CD4-positive, alpha-beta T cell treated with Interleukin-15 for 4 hours (primary cell): ENCODE measurements around the gene RPL3.
A peak's percentile ranks its signal among the peaks of the same experiment; 100 is the strongest.
"Not testable (repeated sequence)": the region's sequence is repeated elsewhere in the genome, so short reads cannot be mapped to it uniquely, and the experiment has no call there.

ENCODE experiments used
- DNase-seq: peaks from one replicate; pipeline ENCODE4 v3.0.0-alpha.2; 2020; ENCODE audit warnings: low spot score

Gene RPL3

DNA sequence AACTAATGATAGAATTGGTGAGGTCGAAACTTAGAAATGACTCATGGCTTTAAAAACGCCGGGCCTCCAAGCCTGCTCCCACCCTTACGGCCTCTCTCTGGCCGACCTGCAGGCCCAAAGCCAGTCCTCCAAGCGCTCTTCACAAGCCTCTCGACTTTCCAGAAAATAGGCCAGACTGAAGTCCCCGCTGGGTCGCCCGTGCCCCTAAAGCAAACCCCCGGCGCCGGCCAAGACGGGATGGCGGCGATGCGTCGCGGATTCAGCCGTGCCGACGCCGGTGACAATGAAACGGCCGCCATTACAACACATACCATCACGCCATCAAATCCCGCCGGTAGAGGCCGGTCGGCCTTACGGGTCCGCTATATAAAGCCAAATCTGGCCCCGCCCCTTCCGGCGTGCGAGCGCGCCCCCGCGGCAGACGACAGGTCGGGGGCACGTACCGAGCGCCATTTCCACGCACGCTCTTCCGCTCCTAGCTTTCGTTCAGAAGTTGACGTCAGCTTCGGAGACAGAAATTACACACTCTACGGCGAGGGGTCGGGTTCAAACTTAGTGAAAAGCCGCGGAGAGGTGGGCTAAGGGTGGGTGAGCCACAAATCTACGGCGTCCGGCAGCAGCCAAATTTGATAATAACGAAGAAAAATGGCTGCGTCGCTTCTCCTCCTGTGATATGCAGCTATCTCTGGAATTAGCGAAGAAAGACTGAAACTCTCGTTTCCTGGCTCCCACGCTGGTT lies at the start of gene RPL3:
TSS of gene RPL3 (minus strand) at position 340 of the 739 bp plus-strand sequence. CDS start at position 314, 26 bp downstream.
- DNase-seq, result peak; percentile 98

DNA sequence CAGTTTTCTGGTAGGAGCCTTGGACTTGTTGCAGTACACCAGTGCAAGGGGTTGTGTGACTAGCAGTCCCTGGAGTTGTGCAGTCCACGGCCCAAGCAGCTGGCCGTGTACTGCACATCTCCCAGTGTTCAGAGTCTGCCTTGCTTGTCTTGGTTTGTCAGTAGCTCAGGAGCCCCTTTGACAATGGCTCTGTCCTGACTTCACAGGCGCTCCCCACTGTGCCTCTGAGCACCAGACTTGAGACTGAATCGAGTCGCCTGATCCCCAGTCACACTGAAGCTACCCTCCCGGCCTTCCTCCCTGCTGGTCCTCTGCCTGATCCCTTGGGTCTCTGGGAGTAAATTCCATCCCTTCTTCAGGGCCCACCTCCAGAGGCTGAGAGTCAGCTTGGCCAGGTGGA lies 49.8 kb upstream of the RPL3 start:
- DNase-seq, result no peak

DNA sequence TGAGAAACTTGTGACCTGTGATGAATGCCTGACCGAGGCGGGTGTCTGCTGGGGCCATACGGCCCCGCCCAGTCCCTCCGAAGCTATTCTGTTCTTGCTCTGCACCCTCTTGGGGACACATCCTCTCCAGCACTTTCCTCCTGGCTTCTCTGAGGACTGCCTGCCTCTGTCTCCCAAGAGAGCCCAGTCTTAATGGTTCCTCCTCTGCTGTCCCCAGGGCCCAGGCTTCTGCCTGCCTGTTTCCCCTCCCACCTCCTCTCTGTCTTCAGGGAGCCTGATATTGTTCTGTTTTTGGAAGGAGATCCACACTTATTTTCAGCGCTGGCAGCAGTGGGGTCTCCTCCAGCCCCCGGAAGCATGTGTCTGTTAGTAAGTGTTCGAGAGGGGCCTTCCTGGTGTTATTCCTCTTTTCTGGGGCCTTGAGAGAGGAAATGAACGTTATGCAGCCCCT lies 49.1 kb upstream of the RPL3 start:
- DNase-seq, result no peak

DNA sequence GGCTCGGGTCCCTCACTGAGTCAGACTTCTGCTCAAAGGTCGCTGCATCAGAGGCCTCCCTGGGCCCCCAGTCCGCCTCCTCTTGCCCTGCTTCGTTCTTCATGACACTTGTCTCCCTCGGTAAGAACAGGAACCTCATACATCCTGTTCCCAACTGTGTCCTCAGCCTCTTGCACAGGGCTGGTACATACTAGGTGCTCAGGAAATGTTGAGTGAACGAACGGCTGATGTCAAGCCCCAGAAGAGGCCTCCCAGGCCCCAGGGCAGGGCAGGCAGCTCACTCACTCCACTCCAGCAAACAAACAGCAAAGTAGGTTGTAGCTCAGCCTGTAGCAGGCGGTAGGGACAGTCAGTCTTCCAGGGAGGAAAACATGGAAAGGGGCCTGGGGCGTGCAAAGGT lies 47.6 kb upstream of the RPL3 start:
- no peak for DNase-seq

DNA sequence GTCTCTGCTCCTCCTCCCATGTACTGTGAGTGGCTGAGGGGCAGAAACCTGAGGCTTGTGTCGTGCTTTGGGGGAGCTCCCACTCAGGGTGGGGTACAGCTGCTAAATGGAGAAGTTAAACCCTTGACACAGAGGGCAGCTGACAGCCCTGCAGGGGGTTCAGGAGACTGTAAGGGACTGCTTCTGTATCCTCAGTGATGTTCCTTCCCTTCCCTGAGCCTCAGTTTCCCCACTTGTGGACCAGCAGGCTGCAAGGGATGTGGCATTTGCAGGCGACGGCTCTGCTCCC lies 46.0 kb upstream of the RPL3 start:
- DNase-seq, result no peak

DNA sequence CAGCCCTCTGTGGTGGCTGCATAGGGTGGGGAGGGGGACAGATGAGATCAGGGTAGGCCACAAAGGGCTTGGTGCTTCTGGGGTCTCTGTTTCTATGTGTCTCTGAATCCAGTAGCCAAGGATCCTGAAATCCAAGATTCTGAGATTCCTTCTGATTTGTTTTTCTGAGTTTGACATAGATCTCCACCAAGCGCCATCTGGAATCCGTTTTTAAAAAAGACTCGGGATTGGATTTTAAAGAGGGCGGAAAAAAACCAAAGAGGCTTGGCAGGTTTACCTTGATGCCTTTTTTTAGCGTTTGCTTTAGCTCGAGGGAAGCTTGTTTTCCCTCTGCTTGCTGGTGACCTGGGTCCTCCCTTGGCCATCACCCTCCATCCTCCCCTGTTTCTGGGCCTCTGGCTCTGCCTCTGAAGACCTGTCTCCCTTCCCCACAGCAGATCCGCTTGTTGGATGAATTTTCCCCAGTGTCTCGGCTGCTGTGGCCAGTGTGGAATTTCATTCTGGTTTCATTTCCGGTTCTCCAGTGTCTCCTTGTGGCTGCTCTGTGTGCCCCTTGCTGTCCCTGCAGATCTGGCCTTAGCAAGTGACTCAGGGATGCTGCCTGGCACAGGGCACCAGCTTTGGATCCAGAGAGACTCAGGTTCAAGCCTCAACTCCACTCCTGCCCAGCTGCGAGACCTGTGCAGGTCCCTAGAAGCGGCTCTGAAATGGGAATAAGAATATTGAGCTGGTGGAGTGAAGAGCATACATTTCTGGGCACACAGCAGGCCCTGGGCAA lies 45.5 kb upstream of the RPL3 start:
- no peak for DNase-seq

DNA sequence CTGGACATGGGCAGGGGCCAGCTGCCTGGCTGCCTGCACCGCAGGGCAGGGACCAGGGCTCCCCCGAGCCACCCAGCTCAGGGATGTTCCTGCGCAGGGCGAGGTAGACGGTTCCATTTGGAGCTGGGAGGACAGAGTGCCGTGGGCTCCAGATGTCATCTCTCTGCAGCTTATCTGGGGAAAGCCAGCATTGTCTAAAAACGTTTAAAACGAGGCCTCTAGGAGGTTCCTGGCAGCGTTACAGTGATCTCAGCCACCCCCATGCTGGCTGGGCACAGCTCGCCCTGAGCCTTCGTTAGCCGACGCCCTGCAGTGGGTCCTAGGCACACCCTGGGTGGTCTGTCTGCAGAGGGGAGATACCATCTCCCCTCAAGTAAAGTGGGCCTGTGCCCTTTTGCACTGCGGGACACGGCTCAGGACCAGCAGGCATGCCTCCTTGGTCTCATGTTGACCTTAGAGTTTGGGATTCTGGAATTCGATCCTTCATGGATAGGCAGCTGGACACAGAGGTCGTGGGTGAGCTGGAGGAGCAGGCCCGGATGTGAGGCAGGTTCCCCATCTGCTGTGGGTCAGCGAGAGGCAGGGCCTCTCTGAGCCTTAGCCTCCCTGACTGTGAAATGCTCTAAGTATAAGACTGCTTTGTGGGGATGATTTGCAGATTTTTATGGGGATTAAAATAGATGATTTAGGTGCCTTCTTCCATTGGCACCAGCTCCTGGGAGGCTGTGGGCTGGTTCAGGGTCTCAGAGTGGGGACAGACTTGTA lies 44.5 kb upstream of the RPL3 start:
- no peak for DNase-seq

DNA sequence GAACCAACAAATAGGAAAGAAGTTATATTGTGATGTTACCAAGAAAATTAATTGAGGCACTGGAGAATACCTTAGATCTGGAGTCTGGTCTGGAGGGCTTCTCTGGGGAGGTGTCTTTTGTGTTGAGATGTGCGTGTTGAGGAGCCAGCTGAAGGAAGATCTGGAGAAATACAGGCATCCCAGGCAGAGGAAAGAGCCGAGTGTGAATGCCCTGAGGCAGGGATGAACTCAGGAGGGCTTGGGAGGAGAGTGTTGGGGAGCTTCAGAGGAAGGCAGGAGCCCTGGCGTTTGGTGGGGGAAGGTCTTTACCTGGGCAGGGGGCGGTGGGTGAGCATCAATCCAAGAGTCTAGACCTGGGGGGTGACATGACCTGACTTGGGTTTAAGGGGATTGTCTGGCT lies 43.5 kb upstream of the RPL3 start:
- DNase-seq, result no peak

DNA sequence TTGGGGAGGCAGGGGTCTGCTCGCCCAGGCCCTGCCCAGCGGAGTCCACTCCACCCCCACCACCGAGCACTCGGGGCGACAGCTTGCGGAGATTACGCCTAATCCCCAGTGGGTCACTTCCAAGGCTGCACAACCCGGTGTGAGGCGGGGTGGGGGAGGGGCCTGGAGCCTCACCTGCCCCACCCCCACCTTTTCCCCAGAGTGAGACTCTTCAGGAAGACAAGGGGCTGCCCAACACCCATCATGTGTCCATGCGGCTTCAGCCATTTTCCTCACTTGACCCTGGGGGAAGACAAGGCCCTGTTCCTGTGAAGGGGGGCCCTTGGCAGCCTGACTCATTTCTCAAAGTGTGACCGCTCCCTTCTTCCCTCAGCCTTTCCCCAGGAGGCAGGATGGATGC lies 42.8 kb upstream of the RPL3 start:
- no peak for DNase-seq

DNA sequence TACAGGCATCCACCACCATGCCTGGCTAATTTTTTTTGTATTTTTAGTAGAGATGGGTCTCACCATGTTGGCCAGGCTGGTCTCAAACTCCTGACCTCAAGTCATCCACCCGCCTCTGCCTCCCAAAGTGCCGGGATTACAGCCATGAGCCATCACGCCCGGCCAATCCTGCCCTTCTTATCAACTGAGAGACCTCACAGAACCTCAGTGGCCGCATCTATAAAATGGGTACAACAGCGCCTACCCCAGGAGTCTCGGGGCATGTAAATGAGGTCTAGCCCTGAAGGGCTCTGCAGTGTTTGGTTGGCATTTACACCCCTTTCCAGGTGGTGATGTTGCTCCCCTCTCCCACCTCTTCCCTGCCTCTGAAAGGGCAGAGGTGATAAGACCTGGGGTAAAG lies 42.1 kb upstream of the RPL3 start:
- DNase-seq, result no peak

DNA sequence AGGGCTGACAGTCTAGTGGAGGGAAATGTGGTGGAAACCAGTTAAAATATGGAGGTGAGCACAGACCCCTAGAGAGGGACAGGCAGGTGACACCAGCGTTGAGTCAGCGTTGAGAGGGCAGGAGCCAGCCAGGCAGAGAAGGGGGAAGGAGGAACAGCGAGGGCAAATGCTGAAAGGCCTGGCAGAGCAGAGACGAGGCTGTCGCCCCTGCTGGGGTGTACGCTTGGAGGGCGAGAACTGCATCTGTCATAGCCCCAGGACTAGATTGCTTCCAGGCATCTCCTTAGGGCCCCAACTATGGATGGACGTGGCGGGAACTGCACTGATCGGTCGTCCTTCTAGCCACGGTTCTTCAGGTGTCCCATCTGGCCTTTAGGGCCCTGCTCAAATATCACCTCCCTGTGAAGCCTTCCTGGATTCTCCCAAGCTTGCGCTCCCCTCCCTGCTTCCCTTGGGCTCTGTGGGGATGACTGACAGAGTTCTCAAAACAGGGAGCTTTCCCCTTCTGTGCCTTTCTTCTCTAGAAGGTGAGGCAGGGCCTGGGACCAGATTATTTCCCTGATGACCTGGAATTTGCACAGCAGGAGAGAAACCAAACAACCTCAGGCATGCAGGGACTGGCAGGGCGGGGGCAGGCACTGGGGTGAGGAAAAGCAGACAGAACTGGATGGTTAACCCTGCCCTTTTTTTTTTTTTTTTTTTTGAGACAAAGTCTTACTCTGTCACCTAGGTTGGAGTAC lies 41.4 kb upstream of the RPL3 start:
- DNase-seq, result no peak

DNA sequence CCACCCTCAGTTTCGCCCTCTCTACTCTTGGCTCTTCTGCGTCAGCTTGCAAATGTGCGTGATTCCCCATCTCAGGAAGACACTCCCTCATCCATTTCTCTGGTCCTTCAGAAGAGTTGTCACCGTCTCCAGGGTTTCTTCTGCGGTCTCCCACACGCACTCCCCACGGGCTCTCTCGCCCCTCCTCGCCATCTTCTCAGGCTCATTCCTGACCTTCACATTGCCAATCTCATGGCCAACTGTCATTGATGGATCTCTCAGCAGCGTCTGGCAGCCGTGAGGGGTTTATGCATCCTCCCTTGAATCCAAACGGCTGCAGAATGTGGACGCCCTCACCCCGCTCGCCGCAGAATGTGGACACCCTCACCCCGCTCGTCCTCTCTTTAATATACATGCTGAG lies 40.8 kb upstream of the RPL3 start:
- DNase-seq, result no peak

DNA sequence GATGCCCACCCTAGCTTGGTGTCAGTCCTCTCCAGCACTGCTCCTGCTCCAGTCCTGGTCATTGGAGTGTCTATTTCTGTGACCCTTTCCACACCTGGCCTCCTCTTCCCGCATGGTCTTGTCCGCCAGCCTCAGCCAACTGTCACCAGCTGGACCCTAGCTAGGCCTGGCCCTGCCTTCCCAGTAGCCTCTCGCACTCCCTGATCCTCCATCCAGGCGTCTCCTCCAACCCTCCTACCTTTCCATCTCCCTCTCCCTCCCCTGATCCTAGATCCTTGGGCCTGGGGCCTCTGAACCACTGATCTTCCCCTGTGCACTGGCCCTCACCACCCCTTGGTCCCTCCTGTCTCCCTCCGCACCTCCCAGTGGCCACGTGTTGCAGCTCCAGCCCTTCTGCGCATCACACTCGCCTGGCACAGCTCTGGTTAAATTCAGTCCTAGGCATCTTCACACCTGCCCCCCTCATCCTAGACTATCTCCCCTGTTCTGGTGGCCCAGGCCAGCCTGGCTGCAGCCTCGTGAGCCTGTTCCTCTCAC lies 40.3 kb upstream of the RPL3 start:
- DNase-seq, result no peak

DNA sequence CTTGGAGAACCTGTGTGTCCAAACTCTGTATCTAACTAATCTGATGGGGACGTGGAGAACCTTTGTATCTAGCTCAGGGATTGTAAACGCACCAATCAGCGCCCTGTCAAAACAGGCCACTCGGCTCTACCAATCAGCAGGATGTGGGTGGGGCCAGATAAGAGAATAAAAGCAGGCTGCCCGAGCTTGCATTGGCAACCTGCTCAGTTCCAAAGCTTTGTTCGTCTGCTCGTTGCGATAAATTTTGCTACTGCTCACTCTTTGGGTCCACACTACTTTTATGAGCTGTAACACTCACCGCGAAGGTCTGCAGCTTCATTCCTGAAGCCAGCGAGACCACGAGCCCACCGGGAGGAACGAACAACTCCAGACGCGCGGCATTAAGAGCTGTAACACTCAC lies 38.8 kb upstream of the RPL3 start:
- not testable (repeated sequence) for DNase-seq

DNA sequence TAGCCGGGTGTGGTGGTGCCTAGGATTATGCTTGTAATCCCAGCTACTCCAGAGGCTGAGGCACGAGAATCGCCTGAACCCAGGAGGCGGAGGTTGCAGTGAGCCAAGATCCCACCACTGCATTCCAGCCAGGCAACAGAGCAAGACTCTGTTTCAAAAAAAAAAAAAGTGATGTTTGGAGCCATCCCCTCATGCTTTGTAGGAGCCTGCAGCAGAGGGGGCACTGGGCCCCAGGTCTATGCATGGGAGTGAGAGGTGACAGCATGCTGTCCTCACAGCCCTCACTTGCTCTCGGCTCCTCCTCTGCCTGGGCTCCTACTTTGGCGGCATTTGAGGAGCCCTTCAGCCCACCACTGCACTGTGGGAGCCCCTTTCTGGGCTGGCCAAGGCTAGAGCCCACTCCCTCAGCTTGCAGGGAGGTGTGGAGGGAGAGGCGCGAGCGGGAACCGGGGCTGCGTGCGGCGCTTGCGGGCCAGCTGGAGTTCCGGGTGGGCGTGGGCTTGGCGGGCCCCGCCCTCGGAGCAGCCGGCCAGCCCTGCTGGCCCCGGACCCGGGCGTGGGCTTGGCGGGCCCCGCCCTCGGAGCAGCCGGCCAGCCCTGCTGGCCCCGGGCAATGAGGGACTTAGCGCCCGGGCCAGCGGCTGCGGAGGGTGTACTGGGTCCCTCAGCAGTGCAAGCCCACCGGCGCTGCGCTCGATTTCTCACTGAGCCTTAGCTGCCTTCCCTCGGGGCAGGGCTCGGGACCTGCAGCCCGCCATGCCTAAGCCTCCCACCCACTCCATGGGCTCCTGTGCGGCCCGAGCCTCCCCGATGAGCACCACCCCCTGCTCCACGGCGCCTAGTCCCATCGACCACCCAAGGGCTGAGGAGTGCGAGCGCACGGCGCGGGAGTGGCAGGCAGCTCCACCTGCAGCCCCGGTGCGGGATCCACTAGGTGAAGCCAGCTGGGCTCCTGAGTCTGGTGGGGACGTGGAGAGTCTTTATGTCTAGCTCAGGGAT lies 38.0 kb upstream of the RPL3 start:
- not testable (repeated sequence) for DNase-seq

DNA sequence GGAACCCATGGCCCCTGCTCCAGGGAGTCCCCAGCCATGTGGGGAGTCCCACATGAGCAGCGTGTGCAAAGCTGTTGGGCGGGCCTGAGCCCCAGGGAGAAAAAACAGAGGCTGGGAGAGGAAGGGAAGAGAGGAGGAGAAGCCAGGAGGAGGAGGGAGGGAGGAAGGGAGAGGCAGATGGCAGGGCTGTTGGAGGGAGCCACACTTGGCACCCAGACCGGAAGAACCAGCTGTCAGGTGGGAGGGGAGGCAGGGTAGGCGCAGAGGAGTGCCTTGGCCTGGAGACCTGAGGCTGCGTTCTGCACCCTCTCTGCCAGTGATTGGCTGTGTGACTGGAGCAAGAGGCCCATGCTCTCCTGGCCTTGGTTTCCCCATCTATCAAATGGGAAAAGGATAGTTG lies 37.0 kb upstream of the RPL3 start:
- no peak for DNase-seq

DNA sequence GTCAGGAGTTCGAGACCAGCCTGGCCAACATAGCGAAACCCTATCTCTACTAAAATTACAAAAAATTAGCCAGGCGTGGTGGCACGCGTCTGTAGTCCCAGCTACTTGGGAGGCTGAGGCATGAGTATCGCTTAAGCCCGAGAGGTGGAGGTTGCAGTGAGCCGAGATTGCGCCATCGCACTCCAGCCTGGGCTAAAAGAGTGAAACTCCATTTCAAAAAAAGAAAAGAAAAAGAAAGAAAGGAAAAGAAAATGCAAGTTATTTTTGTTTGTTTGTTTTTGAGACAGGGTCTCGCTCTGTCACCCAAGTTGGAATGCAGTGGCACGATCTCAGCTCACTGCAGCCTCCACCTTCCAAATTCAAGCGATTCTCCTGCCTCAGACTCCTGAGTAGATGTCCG lies 36.4 kb upstream of the RPL3 start:
- not testable (repeated sequence) for DNase-seq

DNA sequence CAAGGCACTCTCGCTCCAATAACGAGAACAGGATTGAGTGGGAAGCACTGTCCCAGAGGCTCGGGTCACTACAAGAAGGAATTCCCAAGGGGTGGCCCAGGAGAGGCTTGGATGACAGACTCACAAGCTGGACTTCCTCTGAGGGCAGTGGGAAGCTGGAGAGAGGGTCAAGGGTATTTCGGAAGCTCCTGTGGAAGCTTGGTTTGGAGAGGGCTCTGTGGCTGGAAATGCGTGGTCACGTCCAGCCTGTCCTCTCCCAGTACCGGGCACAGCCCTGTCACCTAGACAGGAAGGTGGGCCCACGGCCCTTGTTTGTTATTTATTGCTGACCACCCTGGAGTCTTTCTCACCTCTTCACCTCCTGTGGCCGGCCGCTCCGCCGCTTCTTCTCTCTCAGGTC lies 35.7 kb upstream of the RPL3 start:
- DNase-seq, result no peak

DNA sequence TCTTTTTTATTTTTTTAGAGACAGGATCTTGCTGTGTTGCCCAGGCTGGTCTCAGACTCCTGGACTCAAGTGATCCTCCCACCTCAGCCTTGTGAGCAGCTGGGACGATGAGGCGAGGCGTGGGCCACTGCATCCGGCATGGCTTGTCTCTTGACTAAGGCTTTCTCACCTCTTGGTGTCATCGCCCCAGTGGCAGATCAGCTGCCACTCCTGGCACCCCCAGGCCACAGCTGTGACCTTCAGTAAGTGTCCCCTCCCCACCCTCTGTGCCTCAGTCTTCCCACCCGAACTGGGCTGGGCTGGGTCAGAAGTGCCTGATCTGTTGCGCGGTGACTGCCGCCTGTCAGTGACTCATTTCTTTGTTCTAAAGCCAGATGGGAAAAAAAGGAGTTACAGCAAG lies 33.9 kb upstream of the RPL3 start:
- DNase-seq, result peak; percentile 14

DNA sequence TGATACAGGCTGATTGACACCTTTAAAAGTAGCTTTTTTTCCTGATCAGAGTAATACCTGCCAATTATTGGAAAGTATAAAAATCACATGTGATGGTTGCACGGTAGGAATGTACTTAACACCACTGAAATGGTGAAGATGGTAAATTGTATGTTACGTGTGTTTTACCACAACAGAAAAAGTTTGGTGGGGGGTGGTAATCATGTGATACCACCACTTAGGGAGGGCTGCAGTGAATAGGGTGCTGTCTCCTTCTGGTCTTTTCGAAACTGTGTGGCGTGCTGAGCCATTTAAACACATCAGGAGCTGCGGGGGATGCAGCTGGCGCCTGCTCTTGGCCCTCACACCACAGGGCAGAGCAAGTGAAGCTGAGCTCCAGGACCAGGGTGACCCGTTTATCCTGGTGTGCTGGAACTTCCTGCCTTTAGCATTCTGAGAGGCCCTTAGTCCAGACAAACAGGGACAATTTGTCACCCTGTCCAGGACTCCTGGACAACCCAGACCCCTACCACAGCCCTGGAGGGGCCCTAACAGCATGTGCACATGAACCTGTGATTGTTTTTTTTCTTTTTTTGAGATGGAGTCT lies 33.0 kb upstream of the RPL3 start:
- DNase-seq, result no peak
